ENCODE results near the gene TMPRSS6. TPM values are rescaled to one million over a fixed set of nuclear protein-coding genes. Genes with fewer than 3 reads are reported as not detected.

Gene TMPRSS6
- total RNA-seq, 2 experiments from 2014 or later = 39.9 to 42.1 TPM

- Mint-ChIP-seq H3K9me3 (no peaks in the 10 kb centered on the region), H3K27ac (no peak overlapping the region), H3K36me3 (peaks cover 5% of the 10 kb centered on the region), H3K4me1 (ENCODE audit: low read depth) (peaks cover 23% of the 10 kb centered on the region), H3K4me3 (no peak overlapping the region), H3K27me3 (no peaks in the 10 kb centered on the region)
- intact Hi-C loops (cut with micrococcal nuclease) = no loop called here
- ChIA-PET POLR2A (no interaction called here), CTCF (interaction anchor here (1.3 kb wide), 1 partner anchor 15 kb away, joined by 3 read pairs; no protein-coding TSS in a partner anchor)
- DNase-seq = no peak
Observed at GRCh38 chr22:37113757-37114156, 4.2 kb upstream of the TMPRSS6 start.

- ChIA-PET POLR2A (no interaction called here), CTCF (no interaction called here)
- H3K27me3 Mint-ChIP-seq = no peaks in the 10 kb centered on the region
- no peak overlapping the region for H3K27ac Mint-ChIP-seq
- no peak overlapping the region for H3K4me3 Mint-ChIP-seq
- H3K36me3 Mint-ChIP-seq = no peaks in the 10 kb centered on the region
- intact Hi-C loops (cut with micrococcal nuclease) = no loop called here
- H3K4me1 Mint-ChIP-seq (ENCODE audit: low read depth) = peaks cover 11% of the 10 kb centered on the region
- no peak for DNase-seq
- no peaks in the 10 kb centered on the region for H3K9me3 Mint-ChIP-seq
Observed at GRCh38 chr22:37112084-37112728, 2.7 kb upstream of the TMPRSS6 start.

GRCh38 chr22:37111156-37111717, 1.7 kb upstream of the TMPRSS6 start:
- CTCF ChIA-PET = no interaction called here
- peaks cover 9% of the 10 kb centered on the region for H3K4me1 Mint-ChIP-seq (ENCODE audit: low read depth)
- H3K9me3 Mint-ChIP-seq = no peaks in the 10 kb centered on the region
- DNase-seq = no peak
- intact Hi-C loops (cut with micrococcal nuclease) = no loop called here
- no peak overlapping the region for H3K4me3 Mint-ChIP-seq
- POLR2A ChIA-PET = no interaction called here
- no peaks in the 10 kb centered on the region for H3K27me3 Mint-ChIP-seq
- no peaks in the 10 kb centered on the region for H3K36me3 Mint-ChIP-seq
- no peak overlapping the region for H3K27ac Mint-ChIP-seq

- Mint-ChIP-seq H3K4me3 (no peak overlapping the region), H3K36me3 (no peaks in the 10 kb centered on the region), H3K27ac (no peak overlapping the region), H3K4me1 (ENCODE audit: low read depth) (peaks cover 3% of the 10 kb centered on the region), H3K27me3 (no peaks in the 10 kb centered on the region), H3K9me3 (no peaks in the 10 kb centered on the region)
- DNase-seq = no peak
- ChIA-PET POLR2A (interaction anchor here (1.5 kb wide), 1 partner anchor 14 kb away, joined by 5 read pairs; no protein-coding TSS in a partner anchor), CTCF (interaction anchor here (0.8 kb wide), 1 partner anchor 92 kb away, joined by 3 read pairs; no protein-coding TSS in a partner anchor)
- intact Hi-C loops (cut with micrococcal nuclease) = no loop called here
Observed at GRCh38 chr22:37107816-37108621, 1.5 kb downstream of the TMPRSS6 start.

GRCh38 chr22:37105990-37106389, 3.5 kb downstream of the TMPRSS6 start:
- no peak overlapping the region for H3K27ac Mint-ChIP-seq
- no peak for DNase-seq
- intact Hi-C loops (cut with micrococcal nuclease) = no loop called here
- no peaks in the 10 kb centered on the region for H3K27me3 Mint-ChIP-seq
- H3K36me3 Mint-ChIP-seq = no peaks in the 10 kb centered on the region
- peaks cover 3% of the 10 kb centered on the region for H3K4me1 Mint-ChIP-seq (ENCODE audit: low read depth)
- ChIA-PET CTCF (interaction anchor here (1.8 kb wide), 1 partner anchor 12 kb away, joined by 6 read pairs; no protein-coding TSS in a partner anchor), POLR2A (interaction anchor here (1.3 kb wide), 1 partner anchor 16 kb away, joined by 5 read pairs; no protein-coding TSS in a partner anchor)
- H3K9me3 Mint-ChIP-seq = no peaks in the 10 kb centered on the region
- no peak overlapping the region for H3K4me3 Mint-ChIP-seq

- H3K27ac Mint-ChIP-seq = no peak overlapping the region
- H3K4me3 Mint-ChIP-seq = no peak overlapping the region
- no peak for DNase-seq
- no peaks in the 10 kb centered on the region for H3K27me3 Mint-ChIP-seq
- CTCF ChIA-PET = interaction anchor here (1.8 kb wide), 1 partner anchor 11 kb away, joined by 6 read pairs; no protein-coding TSS in a partner anchor
- no peaks in the 10 kb centered on the region for H3K36me3 Mint-ChIP-seq
- POLR2A ChIA-PET = interaction anchor here (1.3 kb wide), 1 partner anchor 17 kb away, joined by 5 read pairs; no protein-coding TSS in a partner anchor
- H3K9me3 Mint-ChIP-seq = no peaks in the 10 kb centered on the region
- intact Hi-C loops (cut with micrococcal nuclease) = no loop called here
- peaks cover 10% of the 10 kb centered on the region for H3K4me1 Mint-ChIP-seq (ENCODE audit: low read depth)
Observed at GRCh38 chr22:37105154-37105553, 4.4 kb downstream of the TMPRSS6 start.

GRCh38 chr22:37103656-37104452, 5.7 kb downstream of the TMPRSS6 start:
- H3K9me3 Mint-ChIP-seq = no peaks in the 10 kb centered on the region
- CTCF ChIA-PET = no interaction called here
- no peak overlapping the region for H3K4me3 Mint-ChIP-seq
- intact Hi-C loops (cut with micrococcal nuclease) = no loop called here
- DNase-seq = no peak
- H3K4me1 Mint-ChIP-seq (ENCODE audit: low read depth) = peaks cover 19% of the 10 kb centered on the region
- H3K36me3 Mint-ChIP-seq = no peaks in the 10 kb centered on the region
- H3K27ac Mint-ChIP-seq = no peak overlapping the region
- POLR2A ChIA-PET = no interaction called here
- H3K27me3 Mint-ChIP-seq = no peaks in the 10 kb centered on the region

GRCh38 chr22:37103151-37103550, 6.4 kb downstream of the TMPRSS6 start:
- no peak overlapping the region for H3K27ac Mint-ChIP-seq
- ChIA-PET CTCF (no interaction called here), POLR2A (no interaction called here)
- no peak overlapping the region for H3K4me3 Mint-ChIP-seq
- DNase-seq = no peak
- H3K4me1 Mint-ChIP-seq (ENCODE audit: low read depth) = peaks cover 25% of the 10 kb centered on the region
- H3K27me3 Mint-ChIP-seq = no peaks in the 10 kb centered on the region
- no peaks in the 10 kb centered on the region for H3K36me3 Mint-ChIP-seq
- intact Hi-C loops (cut with micrococcal nuclease) = no loop called here
- H3K9me3 Mint-ChIP-seq = no peaks in the 10 kb centered on the region

GRCh38 chr22:37101311-37102066, 8.0 kb downstream of the TMPRSS6 start:
- no peak overlapping the region for H3K27ac Mint-ChIP-seq
- H3K4me3 Mint-ChIP-seq = no peak overlapping the region
- ChIA-PET CTCF (no interaction called here), POLR2A (interaction anchor here (1.2 kb wide), 1 partner anchor 22 kb away, joined by 5 read pairs; no protein-coding TSS in a partner anchor)
- no peaks in the 10 kb centered on the region for H3K9me3 Mint-ChIP-seq
- peaks cover 25% of the 10 kb centered on the region for H3K4me1 Mint-ChIP-seq (ENCODE audit: low read depth)
- no peaks in the 10 kb centered on the region for H3K36me3 Mint-ChIP-seq
- intact Hi-C loops (cut with micrococcal nuclease) = no loop called here
- peaks cover 2% of the 10 kb centered on the region for H3K27me3 Mint-ChIP-seq
- DNase-seq = no peak

GRCh38 chr22:37100589-37101127, 8.9 kb downstream of the TMPRSS6 start:
- peak overlapping the region; percentile 31 for H3K4me3 Mint-ChIP-seq
- CTCF ChIA-PET = interaction anchor here (0.9 to 1.3 kb wide), 2 partner anchors 26 to 99 kb away, joined by 3 read pairs; no protein-coding TSS in a partner anchor

More at GRCh38 chr22:37100589-37101127, 8.9 kb downstream of the TMPRSS6 start:
- Mint-ChIP-seq H3K9me3 (no peaks in the 10 kb centered on the region), H3K27me3 (peaks cover 2% of the 10 kb centered on the region), H3K27ac (peak overlapping the region; percentile 40), H3K36me3 (no peaks in the 10 kb centered on the region), H3K4me1 (ENCODE audit: low read depth) (peaks cover 25% of the 10 kb centered on the region)
- DNase-seq = peak; percentile 61
- intact Hi-C loops (cut with micrococcal nuclease) = loop anchor here (1.0 kb wide), 1 partner anchor 38 kb away; no protein-coding TSS in a partner anchor
- POLR2A ChIA-PET = interaction anchor here (0.8 to 1.7 kb wide), 4 partner anchors 12 to 24 kb away, joined by 3 to 5 read pairs (median 4); no protein-coding TSS in a partner anchor
